GM18505 (cell line): ENCODE data around the gene KRTAP10-5.
"Not testable (repeated sequence)": the region's sequence is repeated elsewhere in the genome, so short reads cannot be mapped to it uniquely, and the experiment has no call there.

Experiments
- ATAC-seq: cut with Tn5 transposase; IDR thresholded peaks from one replicate; pipeline ENCODE4 v1.9.1; 2021; ENCODE audit not compliant: unreplicated experiment
- POLR2A ChIP-seq: IDR thresholded peaks from 4 replicates; pipeline ENCODE4 v1.6.1; 2011; ENCODE audit warnings: borderline replicate concordance; ENCODE audit not compliant: insufficient read depth, insufficient read length; ENCODE audit errors: extremely low read depth

The KRTAP10-5 gene

DNA sequence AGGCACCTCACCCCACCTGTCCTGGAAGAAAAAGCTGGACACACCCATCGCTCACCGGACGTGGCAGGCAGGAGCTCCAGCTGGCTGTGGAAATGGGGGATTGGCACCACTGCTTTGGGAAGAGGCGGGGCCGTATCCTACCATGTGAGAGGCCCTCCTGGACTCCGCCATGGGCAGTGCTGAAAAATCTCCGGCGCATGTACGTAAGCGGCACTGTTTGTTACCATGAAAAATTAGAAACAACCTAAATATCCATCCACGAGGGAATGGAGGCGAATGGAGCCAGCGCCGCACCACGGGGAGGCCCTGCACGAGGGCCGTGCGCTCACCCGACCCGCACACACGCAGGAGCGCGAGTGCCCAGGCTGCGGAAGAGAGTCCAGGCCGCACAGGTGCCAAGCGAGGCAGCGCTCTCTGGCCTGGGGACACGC, 34.6 kb upstream of the KRTAP10-5 start:
- ATAC-seq: no peak
- TF ChIP-seq POLR2A: no peak

DNA sequence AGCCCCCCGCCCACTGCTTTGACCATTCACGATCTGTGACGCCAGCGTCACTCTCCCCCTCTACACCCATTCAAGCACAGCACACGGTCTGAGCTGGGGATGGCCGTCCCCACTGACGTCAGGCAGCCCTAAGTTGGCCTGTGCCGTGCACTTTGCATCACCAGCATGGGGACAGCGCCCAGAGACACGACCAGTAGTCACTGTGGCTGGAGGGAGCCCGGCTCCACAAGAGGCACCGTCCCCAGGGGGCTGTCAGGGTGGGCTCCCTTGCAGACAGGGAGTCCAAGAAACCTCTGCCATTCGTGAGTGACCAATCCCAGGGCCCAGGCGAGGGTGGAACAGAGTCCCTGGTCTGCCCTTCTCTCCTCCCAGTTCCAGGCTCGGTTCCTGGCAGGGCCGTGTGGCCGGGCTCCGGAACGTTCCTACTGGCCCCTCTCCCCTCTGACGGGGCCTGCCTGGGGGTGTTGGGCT, 33.8 kb upstream of the KRTAP10-5 start:
- no peak for ATAC-seq
- TF ChIP-seq POLR2A: no peak

DNA sequence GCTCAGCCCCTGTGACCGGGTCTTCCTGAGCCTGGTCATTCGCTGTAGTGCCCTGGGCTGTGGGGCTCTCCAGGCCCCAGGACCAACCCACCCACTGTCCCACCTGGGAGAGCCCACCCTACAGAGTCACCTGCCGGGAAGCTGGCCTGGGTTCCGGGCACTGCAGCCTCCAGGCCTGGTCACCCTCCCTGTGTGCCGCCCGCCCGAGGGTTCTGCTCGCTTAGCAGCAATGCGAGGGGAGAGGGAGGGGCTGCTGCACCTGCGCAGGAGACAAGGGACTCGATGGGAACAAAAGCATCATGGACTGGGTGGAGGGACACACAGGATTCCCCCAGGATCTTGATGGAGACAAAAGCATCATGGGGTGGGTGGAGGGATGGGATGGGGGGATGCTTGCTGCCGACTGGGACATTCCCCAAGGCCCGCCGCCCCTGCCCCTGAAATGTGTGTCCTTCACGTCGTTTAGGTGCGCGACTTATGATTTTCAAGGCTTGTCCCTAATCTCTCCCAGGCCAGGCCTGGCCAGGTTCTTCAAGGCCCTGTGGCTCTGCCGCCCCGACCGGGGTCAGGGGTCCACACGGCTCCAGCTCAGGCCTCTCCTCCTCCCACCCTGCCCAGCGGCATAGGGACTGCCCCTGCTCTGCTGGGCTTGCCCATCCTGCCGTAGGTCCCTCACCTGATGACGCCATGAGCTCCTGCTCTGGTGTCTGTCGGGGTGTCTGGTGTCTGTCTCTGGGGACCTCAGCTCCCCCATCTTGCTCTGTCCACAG, 33.2 kb upstream of the KRTAP10-5 start:
- TF ChIP-seq POLR2A: no peak
- ATAC-seq: no peak

DNA sequence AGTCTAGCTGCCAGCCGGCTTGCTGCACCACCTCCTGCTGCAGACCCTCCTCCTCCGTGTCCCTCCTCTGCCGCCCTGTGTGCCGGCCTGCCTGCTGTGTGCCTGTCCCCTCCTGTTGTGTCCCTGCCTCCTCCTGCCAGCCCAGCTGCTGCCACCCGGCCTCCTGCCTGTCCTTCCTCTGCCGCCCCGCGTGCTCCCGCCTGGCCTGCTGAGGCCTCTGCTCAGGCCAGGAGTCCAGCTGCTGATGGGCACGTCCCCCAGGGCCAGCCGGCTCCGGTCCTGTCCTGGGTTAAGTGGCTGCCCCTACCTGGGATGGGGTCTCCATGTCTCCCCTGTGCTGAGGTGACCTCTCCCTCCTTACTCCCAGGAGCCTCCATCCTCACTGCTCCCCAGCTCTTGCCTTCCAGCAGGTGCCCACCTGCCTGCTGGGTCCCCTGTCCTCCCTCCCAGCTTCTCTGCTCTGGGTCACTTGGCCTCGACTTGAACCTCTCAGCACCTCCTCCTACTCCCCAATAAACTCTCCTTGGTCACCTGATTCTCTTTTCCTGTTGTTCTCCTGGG, 32.3 kb upstream of the KRTAP10-5 start:
- ATAC-seq: no peak
- no peak for TF ChIP-seq POLR2A

DNA sequence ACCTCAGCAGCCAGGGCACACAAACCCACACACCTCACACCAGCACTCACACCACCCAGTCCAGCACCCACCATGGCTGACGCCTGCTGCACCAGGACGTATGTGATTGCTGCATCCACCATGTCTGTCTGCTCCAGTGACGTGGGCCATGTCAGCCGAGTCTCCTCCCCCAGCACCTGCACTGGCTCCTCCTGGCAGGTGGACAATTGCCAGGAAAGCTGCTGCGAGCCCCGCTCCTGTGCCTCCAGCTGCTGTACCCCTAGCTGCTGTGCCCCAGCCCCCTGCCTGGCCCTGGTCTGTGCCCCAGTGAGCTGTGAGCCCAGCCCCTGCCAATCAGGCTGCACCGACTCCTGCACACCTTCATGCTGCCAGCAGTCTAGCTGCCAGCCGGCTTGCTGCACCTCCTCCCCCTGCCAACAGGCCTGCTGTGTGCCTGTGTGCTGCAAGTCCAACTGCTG, 31.7 kb upstream of the KRTAP10-5 start, which contains the start of gene KRTAP10-8:
Gene KRTAP10-8 (plus strand): TSS at position 51 of the 458 bp plus-strand sequence. CDS start 22 bp downstream, at position 73.
- ATAC-seq: no peak
- no peak for TF ChIP-seq POLR2A

DNA sequence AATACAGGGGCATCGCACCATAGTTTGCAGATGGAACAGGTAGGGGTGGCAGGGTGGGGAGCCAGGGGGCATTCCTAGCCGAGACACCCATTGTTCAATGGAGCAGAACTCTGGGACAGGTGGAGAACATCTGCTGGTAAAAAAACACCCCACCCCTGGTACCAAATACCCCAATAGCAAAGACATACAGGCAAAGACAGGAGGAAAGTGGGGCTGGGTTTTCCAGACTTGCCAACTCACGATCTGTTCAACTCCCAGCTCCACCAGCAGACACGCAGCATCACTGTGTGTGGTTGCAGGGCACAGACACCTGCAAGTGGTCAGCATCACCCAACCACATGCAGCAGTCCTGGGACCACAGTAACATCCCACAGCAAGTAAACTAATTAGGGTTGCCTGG, 31.1 kb upstream of the KRTAP10-5 start:
- ATAC-seq: no peak
- TF ChIP-seq POLR2A: no peak

DNA sequence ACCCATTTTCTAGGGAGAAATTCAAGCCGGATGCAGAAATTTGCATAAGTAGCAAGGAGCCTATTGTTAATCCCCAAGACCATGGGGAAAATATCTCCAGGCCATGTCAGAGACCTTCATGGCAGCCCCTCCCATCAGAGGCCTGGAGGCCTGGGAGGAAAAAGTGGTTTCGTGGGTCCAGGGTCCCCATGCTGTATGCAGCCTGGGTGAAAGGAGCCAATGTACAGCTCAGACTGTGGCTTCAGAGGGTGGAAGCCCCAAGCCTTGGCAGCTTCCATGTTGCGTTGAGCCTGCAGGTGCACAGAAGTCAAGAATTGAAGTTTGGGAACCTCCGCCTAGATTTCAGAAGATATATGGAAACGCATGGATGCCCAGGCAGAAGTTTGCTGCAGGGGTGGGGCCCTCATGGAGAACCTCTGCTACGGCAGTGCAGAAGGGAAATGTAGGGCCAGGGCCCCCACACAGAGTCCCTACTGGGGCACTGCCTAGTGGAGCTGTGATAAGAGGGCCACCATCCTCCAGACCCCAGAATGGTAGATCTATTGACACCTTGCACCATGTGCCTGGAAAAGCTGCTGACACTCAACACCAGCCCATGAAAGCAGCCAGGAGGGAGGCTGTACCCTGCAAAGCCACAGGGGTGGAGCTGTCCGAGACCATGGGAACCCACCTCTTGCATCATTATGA, 29.9 kb upstream of the KRTAP10-5 start:
- not testable (repeated sequence) for ATAC-seq

DNA sequence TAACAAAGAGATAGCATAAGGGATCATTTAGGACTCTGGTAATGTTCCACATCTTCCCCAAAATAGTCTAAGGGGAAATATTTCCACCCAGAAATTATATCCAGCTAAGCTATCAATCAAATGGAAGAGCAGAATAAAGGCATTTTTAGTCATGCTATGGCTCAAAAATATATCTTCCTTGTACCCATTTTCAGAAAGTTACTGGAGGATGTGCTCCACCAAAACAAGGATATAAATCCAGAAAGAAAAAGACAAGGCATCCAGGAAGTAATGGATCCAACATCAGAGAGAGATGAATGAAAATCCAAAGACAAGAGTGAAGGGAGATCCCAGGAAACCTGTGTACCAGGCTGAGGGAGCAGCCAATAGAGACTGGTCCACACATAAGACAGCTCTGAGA, 28.8 kb upstream of the KRTAP10-5 start:
- ATAC-seq: no peak
- TF ChIP-seq POLR2A: no peak

DNA sequence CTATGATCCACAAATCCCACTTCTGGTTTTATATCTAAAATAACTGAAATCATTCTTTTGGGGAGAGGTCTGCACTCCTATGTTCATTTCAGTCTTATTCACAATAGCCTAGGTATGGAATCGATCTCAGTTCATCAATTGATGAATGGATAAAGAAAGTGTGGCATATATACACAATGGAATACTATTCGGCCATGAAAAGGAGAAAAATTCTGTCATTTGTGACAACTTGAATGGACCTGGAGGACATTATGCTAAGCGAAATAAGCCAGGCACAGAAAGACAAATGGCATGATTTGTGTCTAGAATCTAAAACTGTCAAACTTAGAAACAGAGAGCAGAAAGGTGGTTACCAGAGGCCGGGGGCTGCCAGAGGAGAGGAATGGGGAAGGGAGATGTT, 26.1 kb upstream of the KRTAP10-5 start:
- TF ChIP-seq POLR2A: no peak
- ATAC-seq: no peak

DNA sequence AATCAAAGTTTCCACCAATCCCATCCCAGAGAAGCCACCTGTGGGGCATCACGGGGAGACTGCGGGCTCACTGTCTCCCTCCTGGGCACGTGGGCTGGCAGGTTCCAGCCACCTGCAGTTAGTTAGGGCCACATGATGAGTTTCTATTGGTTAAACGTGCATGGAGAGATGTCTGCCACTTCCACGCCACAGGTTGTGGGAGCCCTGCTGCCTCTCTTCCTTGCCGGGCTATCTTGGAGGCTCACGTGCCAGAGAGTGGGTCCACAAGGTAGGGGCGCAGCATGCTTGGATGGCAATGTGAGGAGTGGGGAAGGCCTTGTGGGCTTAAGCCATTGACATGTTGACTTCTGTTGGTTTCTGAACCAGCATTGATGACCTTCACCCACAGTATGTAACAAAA, 23.5 kb upstream of the KRTAP10-5 start:
- no peak for ATAC-seq

DNA sequence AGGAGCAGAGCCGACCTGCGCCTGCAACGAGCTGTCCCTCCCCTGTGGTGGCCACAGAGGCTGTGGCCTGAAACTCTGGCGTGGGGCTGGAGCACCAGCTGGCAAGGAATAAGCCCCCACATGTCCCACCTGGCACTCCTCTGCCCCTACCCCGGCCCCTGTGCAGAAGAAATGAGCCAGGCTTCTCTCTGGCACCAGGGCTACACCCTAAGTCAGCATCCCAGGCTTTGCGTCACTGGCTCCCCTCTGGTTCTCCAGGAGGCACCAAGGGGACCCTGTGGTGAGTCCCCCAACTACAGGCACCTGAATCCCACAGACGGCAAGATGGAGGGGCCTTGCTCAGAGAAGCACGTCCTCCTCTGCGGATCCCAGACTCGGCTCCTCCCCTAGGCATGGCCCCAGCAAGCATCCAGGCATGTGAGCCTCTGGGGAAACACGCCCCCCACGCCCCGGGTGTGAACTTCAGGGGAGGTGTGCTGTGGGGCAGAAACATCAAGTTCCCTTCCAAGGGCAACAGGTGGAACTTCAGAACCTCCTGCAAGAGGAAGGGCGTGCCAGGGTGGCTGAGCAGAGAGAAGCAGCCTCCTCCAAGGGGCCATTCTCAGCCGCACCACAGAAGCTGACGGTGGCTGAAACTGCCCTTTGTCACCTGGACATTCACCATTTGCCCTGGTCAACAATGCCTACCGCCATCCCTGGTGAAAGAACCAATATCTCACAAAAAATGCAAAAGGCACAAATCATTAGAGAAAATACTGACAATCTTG, 22.9 kb upstream of the KRTAP10-5 start:
- no peak for ATAC-seq
- no peak for TF ChIP-seq POLR2A

More for the DNA sequence above, 23.5 kb upstream of the KRTAP10-5 start:
- no peak for TF ChIP-seq POLR2A

DNA sequence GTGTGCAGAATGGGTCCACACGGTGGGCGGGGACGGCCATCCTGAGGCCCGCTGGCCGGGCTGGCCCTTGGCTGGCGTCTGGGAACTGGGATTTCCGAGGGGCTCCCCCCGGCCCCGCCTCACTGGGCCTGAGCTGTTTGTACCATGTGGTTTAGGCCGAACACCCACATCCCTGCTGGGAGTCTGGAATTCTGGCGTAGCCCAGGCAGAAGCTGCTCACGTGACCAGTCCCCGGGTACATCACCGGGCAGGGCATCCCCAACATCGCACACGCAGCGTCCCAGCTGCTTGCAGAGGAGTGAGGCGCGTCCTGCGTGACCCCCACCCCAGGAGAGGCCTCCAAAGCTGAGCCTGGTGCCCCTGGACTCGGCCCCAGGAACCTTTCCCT, 22.1 kb upstream of the KRTAP10-5 start:
- ATAC-seq: no peak
- no peak for TF ChIP-seq POLR2A
